GM10266 (cell line): ENCODE data around the gene IL3.

Source experiments
- DNase-seq: peaks from one replicate; pipeline ENCODE4 v3.0.0; 2012; ENCODE audit errors: extremely low spot score
- CTCF ChIP-seq: IDR thresholded peaks from 2 replicates; pipeline ENCODE4 v1.5.1; 2012; ENCODE audit warnings: mild to moderate bottlenecking, low read depth; ENCODE audit not compliant: control insufficient read depth, insufficient read depth; ENCODE audit errors: missing control alignments

IL3 gene

GRCh38 chr5:132053483-132053882, 7.0 kb upstream of the IL3 start:
- DNase-seq: no peak
- TF ChIP-seq CTCF: no peak

- DNase-seq: no peak
- no peak for TF ChIP-seq CTCF
These were observed 6.3 kb upstream of the IL3 start for GRCh38 chr5:132054031-132054696.

- DNase-seq: no peak
- no peak for TF ChIP-seq CTCF
These were observed 5.6 kb upstream of the IL3 start for GRCh38 chr5:132054697-132055440.

GRCh38 chr5:132055441-132055807, 5.0 kb upstream of the IL3 start:
- TF ChIP-seq CTCF: no peak
- DNase-seq: no peak

GRCh38 chr5:132055808-132056609, 4.4 kb upstream of the IL3 start:
- no peak for DNase-seq
- no peak for TF ChIP-seq CTCF

GRCh38 chr5:132056610-132057497, 3.6 kb upstream of the IL3 start:
- no peak for DNase-seq
- no peak for TF ChIP-seq CTCF
